Urothelium cell line (cell line): ENCODE results near the gene ANXA3.
"Not testable (repeated sequence)": the region's sequence is repeated elsewhere in the genome, so short reads cannot be mapped to it uniquely, and the experiment has no call there.

Experiments
- DNase-seq: peaks from one replicate; pipeline ENCODE4 v3.0.0; 2011; ENCODE audit warnings: low spot score, mixed read lengths
- FAIRE-seq: peaks from 2 replicates; lab custom pipeline; 2011; peaks lifted over from hg19 to GRCh38; lab: Jason Lieb, UNC

Gene ANXA3

GRCh38 chr4:78542373-78542772, 9.2 kb upstream of the ANXA3 start:
- no peak for DNase-seq
- no peak for FAIRE-seq

- no peak for DNase-seq
Measured at GRCh38 chr4:78543424-78544125, 8.0 kb upstream of the ANXA3 start.

GRCh38 chr4:78544678-78545077, 6.9 kb upstream of the ANXA3 start:
- DNase-seq: no peak
- FAIRE-seq: no peak

More at GRCh38 chr4:78543424-78544125, 8.0 kb upstream of the ANXA3 start:
- FAIRE-seq: no peak

- peak; percentile 37 for DNase-seq
- no peak for FAIRE-seq
Measured at GRCh38 chr4:78545275-78546246, 6.0 kb upstream of the ANXA3 start.

DNA sequence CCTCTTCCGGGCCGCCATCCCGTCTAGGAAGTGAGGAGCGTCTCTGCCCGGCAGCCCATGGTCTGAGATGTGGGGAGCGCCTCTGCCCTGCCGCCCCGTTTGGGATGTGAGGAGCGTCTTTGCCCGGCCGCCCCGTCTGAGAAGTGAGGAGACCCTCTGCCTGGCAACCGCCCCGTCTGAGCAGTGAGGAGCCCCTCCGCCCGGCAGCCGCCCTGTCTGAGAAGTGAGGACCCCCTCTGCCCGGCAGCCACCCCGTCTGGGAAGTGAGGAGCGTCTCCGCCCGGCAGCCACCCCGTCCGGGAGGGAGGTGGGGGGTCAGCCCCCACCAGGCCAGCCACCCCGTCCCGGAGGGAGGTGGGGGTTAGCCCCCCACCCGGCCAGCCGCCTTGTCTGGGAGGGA, 3.7 kb upstream of the ANXA3 start:
- not testable (repeated sequence) for DNase-seq

DNA sequence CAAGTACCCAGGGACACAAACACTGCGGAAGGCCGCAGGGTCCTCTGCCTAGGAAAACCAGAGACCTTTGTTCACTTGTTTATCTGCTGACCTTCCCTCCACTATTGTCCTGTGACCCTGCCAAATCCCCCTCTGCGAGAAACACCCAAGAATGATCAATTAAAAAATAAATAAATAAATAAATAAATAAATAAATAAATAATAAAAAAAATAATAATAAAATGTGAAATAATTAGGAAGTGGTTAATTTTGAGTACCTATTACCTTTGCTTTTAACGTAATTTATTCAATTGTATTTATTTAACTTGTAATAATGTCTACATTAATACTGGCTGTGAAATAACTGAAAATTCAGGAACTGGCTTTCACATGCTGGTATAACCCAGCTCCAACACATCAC, 2.7 kb upstream of the ANXA3 start:
- DNase-seq, FAIRE-seq: not testable (repeated sequence)

More for the DNA sequence above, 3.7 kb upstream of the ANXA3 start:
- not testable (repeated sequence) for FAIRE-seq

DNA sequence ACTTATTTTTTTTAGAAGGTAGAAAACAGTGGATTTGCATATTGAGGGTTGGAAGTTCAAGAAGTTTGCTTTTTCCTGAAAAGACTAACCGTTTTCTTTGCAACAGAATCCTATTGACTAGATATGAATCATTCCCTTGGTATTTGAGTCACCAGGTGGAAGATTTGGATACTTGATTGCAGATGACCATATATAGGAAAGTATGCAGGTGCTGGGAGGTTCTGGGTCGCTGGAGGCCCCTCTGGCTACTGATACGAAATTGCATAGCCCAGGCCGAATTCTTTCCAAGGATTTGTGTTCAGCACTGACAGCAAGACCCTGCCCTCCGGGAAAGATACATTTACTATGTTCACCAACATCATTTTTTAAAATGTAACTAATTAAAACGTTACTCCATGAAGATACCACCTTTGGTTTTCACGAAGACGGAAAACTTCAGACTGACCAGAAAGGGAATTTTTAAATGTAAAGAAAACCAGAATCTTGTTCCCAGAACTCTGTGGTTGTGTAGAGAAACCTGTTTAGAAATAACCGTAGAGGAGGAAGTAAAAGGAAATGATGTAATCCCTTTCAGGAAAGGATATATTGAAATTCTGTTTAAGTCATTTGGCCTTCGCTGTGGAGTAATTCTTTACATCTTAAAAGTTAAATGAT, 946 bp downstream of the ANXA3 start:
- FAIRE-seq: no peak
- peak; percentile 72 for DNase-seq

DNA sequence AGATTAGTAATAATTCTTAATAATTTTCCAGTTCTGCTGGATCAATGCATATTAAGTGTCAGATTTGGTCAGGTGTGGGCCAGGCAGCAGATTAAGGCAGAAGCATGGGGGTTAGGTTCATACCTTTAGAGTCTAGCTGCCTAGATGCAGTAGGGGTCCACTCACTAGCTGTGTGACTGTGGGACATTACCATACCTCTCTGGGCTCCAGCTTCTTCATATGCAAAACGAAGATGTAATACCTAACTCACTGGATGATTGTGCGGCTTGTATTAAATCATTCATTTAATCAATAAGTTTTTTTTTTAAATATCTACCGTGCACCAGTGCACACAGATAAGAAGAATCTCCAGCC, 1.4 kb downstream of the ANXA3 start:
- DNase-seq (no peak), FAIRE-seq (no peak)

DNA sequence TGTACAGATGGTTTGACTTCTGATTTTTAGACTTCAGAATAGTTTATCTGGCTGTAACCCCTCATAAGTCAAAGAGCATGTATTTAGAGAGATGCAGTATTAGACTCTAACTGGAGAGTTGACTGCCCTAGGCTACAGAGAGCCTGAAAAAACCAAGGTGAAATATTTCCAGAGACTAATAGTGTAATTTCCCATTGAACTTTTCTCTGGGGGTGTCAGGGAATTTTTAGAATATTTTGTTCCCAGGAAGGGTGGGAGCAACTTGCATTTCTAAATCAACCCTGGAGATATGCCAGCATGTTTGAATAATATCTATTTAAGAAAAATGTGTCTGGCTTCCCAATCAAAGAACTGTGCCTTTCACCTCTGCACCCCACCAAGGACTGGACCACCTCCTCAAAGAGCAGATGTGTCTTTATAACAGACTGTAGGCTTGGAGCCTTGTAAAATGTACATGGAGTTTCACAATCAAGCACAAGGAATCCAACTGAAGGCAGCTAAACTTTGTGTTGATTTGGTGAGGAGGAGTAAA, 2.0 kb downstream of the ANXA3 start:
- FAIRE-seq (no peak), DNase-seq (no peak)

GRCh38 chr4:78556665-78557064, 5.1 kb downstream of the ANXA3 start:
- DNase-seq (no peak), FAIRE-seq (no peak)

- FAIRE-seq (no peak), DNase-seq (no peak)
Measured at GRCh38 chr4:78557841-78558240, 6.3 kb downstream of the ANXA3 start.

- no peak for FAIRE-seq
- DNase-seq: no peak
Measured at GRCh38 chr4:78558410-78558809, 6.8 kb downstream of the ANXA3 start.

DNA sequence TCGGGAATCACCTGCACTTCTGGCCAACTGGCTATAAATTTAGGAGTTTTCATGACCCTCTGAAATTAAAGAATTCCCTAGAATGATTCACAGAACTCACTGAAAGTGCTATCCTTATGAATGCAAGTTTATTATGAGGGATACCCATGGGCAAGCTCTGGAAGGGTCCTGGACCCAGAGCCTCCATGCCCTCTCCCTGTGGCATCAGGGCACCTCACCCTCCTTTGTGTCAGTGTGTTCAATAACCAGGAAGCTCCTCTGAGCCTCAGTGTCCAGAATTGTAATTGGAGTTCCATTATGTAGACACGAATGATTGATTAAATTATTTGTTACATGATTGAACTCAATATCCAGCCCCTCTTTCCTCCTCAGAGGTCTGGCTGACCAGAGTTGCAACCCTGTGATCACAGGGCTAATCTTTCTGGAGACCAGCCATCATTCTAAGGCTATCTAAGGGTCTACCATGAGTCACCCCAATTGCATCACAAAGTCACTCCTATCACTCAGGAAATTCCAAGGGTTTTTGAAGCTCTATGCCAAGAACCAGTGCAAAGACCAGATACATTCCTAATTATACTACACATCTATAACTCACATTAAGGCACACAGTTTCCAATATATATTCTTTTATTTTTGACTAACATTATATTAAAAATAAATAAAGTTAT, 8.9 kb downstream of the ANXA3 start:
- FAIRE-seq (no peak), DNase-seq (peak; percentile 38)

- FAIRE-seq: no peak
- no peak for DNase-seq
Measured at GRCh38 chr4:78561677-78562076, 10.1 kb downstream of the ANXA3 start.

- DNase-seq (no peak), FAIRE-seq (no peak)
Measured at GRCh38 chr4:78562687-78563086, 11.1 kb downstream of the ANXA3 start.

- FAIRE-seq: no peak
- DNase-seq: peak; percentile 83
Measured at GRCh38 chr4:78565971-78566372, 14.4 kb downstream of the ANXA3 start.

DNA sequence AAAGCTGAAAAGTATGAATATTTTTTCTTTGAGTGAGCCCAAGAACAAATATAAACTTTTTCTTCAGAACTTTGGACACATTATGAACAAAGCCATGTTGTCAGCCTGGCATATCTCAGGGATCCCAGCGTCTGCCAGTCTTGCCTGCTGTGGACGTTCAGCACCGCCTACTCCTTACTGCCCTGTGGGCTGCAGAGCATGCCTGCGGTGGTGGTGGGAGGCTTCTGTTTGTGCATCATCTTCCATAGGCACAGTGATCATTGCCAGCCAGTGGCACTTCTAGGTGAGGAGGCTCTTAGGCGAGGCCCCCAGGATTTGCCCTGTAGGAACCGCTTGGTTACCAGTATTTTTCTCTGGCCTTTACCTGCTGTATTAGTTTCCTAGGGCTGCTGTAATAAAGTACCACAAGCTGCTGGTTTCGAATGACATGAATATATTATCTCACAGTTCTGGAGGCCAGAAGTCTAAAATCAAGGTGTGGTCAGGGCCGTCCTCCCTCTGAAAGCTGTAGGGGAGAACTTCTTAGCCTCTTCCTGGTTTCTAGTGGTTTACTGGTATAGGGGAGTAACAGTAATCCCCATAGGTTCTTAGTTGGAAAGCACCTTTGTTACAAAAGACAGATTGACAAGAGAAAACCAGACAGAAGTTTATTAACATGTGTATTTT, 15.4 kb downstream of the ANXA3 start:
- FAIRE-seq: no peak
- no peak for DNase-seq

GRCh38 chr4:78567500-78568060, 16.0 kb downstream of the ANXA3 start:
- no peak for FAIRE-seq
- no peak for DNase-seq

GRCh38 chr4:78568640-78569305, 17.2 kb downstream of the ANXA3 start:
- FAIRE-seq: no peak
- DNase-seq: no peak
